Panc1 (cell line): ENCODE measurements around the gene GRIN1. TPM values are rescaled to one million over a fixed set of nuclear protein-coding genes. Genes with fewer than 3 reads are reported as not detected.

Source experiments
- ATAC-seq: fragments of 200-7000 bp; cut with Tn5 transposase; 2 replicates; pipeline ENCODE4 v1.9.1; 2020; ENCODE audit warnings: mild to moderate bottlenecking, moderate library complexity
- BruUV-seq: library from RNA; stranded (reverse); fragments of 400-500 nt; replicated peaks from 2 replicates; lab custom pipeline; 2021; lab: Mats Ljungman, UMichigan
- CTCF ChIA-PET: fragments of 300-600 bp; sonication (Branson Sonifier 250); formaldehyde crosslinking; loops from one replicate; lab custom pipeline; 2022; ENCODE audit warnings: antibody characterized with exemption; lab: Charles Lee
- POLR2A ChIA-PET: fragments of 300-600 bp; sonication (Branson Sonifier 250); formaldehyde crosslinking; loops from one replicate; lab custom pipeline; 2022; ENCODE audit warnings: antibody characterized with exemption; lab: Charles Lee
- DNase-seq: peaks from one replicate; pipeline ENCODE4 v3.0.0-alpha.2; 2010; ENCODE audit warnings: low read depth, low spot score
- H3K27ac ChIP-seq: 2 replicates; pipeline ENCODE4 v1.5.1; 2011; ENCODE audit warnings: mild to moderate bottlenecking, low read length, inconsistent platforms
- H3K27me3 ChIP-seq: fragments of 200-500 bp; sonication (Bioruptor generic); 2 replicates; pipeline ENCODE4 v1.6.0; 2014; ENCODE audit warnings: low read length, inconsistent platforms; ENCODE audit not compliant: control insufficient read depth, insufficient read depth
- H3K36me3 ChIP-seq: fragments of 200-500 bp; sonication (Bioruptor generic); 2 replicates; pipeline ENCODE4 v1.5.1; 2014; ENCODE audit warnings: inconsistent platforms, mild to moderate bottlenecking, low read length, moderate library complexity; ENCODE audit not compliant: control insufficient read depth, insufficient read depth
- H3K4me1 ChIP-seq: 2 replicates; pipeline ENCODE4 v1.5.1; 2011; ENCODE audit warnings: inconsistent platforms, mild to moderate bottlenecking, low read length, moderate library complexity; ENCODE audit not compliant: control insufficient read depth, insufficient read depth
- H3K4me3 ChIP-seq, 2 experiments: 2 replicates each; pipeline ENCODE4 v1.5.1; 2011 to 2012; ENCODE audit warnings: low read depth in 2 of 2, low read length in 2 of 2, mild to moderate bottlenecking in 2 of 2, inconsistent platforms in 1 of 2, moderate library complexity in 1 of 2
- H3K9me3 ChIP-seq: fragments of 200-500 bp; sonication (Bioruptor generic); 2 replicates; pipeline ENCODE4 v1.5.1; 2014; ENCODE audit warnings: low read depth, mild to moderate bottlenecking, inconsistent platforms, low read length, moderate library complexity; ENCODE audit not compliant: control insufficient read depth, insufficient read depth
- CTCF ChIP-seq: fragments of 450-650 bp; IDR thresholded peaks from 2 replicates; pipeline ENCODE4 v1.5.1; 2017; ENCODE audit warnings: mild to moderate bottlenecking
- POLR2AphosphoS5 ChIP-seq: IDR thresholded peaks from 2 replicates; pipeline ENCODE4 v1.6.1; 2012; ENCODE audit warnings: mild to moderate bottlenecking, low read depth, low read length, moderate library complexity
- REST ChIP-seq, 2 experiments: IDR thresholded peaks; 2 replicates each; pipeline ENCODE4 v1.6.1; 2011 to 2012; ENCODE audit warnings: low read depth in 2 of 2, control low read depth in 1 of 2, low read length in 1 of 2, mild to moderate bottlenecking in 1 of 2, moderate library complexity in 1 of 2; ENCODE audit not compliant: insufficient read depth in 1 of 2
- SIN3A ChIP-seq: IDR thresholded peaks from 2 replicates; pipeline ENCODE4 v1.6.1; 2012; ENCODE audit warnings: low read depth, mild to moderate bottlenecking, low read length, moderate library complexity, borderline replicate concordance; ENCODE audit not compliant: insufficient read depth
- TCF7L2 ChIP-seq: IDR thresholded peaks from 2 replicates; pipeline ENCODE4 v1.6.1; 2011; ENCODE audit warnings: mild to moderate bottlenecking, low read depth, low read length, inconsistent platforms
- in situ Hi-C: cut with HindIII; loops from 2 replicates; pipeline ENCODE4 v1.10.0; 2016; ENCODE audit warnings: low sequenced_read_pairs, low pct_unique_long_range_greater_than_20kb
- intact Hi-C: fragments of 100-400 bp; cut with micrococcal nuclease; formaldehyde crosslinking; loops from one replicate; pipeline ENCODE4 v1.10.0; 2022; ENCODE audit not compliant: unreplicated experiment
- total RNA-seq: library from RNA; stranded (reverse); gene quantifications from one replicate; pipeline ENCODE4 v1.2.1, GENCODE V29; 2021; ENCODE audit not compliant: unreplicated experiment

GRIN1 gene
- total RNA-seq, 1 experiment from 2014 or later, result 4.9 TPM

- intact Hi-C loops, result no loop called here
These were observed 26.4 kb downstream of the GRIN1 start for GRCh38 chr9:137165250-137165836.

More at GRCh38 chr9:137165250-137165836, 26.4 kb downstream of the GRIN1 start:
- H3K36me3 ChIP-seq, result no peaks in the 10 kb centered on the region
- POLR2A ChIA-PET, result no interaction called here
- no peak for DNase-seq
- in situ Hi-C loops, result no loop called here
- H3K27ac ChIP-seq, result no peak overlapping the region
- TF ChIP-seq SIN3A (no peak), TCF7L2 (no peak), CTCF (no peak), REST (IDR thresholded peaks at IDR 0.05; ENCODE audit: insufficient read depth in 1 of 2, low read depth in 2 of 2, low read length in 1 of 2) (no peak), POLR2AphosphoS5 (no peak)
- no TSS peak for BruUV-seq
- H3K27me3 ChIP-seq, result no peaks in the 10 kb centered on the region
- no peak for ATAC-seq
- H3K9me3 ChIP-seq, result no peaks in the 10 kb centered on the region
- H3K4me3 ChIP-seq, result no peak overlapping the region
- H3K4me1 ChIP-seq, result peaks cover 4% of the 10 kb centered on the region
- CTCF ChIA-PET, result no interaction called here
